SKM-1 treated with dmso at 0.1 percent for 144 hours (cell line): ENCODE measurements around the gene DNAJC28.
A peak's percentile ranks its signal among the peaks of the same experiment; 100 is the strongest.
"Not testable (repeated sequence)": the region's sequence is repeated elsewhere in the genome, so short reads cannot be mapped to it uniquely, and the experiment has no call there.

ENCODE experiments used
- DNase-seq: peaks from one replicate; lab custom pipeline; 2025; ENCODE audit not compliant: unreplicated experiment; lab: John Stamatoyannopoulos, UW

The DNAJC28 gene

GRCh38 chr21:33481314-33481943 is 10.1 kb downstream of the DNAJC28 start:
- no peak for DNase-seq

- DNase-seq = no peak
Observed at GRCh38 chr21:33480481-33481103, 10.9 kb downstream of the DNAJC28 start.

- DNase-seq = peak; percentile 97
Observed at GRCh38 chr21:33479679-33480480, 11.6 kb downstream of the DNAJC28 start, which contains the start of gene TMEM50B. Gene TMEM50B (minus strand): TSS chr21:33479974. CDS start chr21:33468885, 11,089 bp downstream.

- DNase-seq = peak; percentile 18
Observed at GRCh38 chr21:33478935-33479678, 12.4 kb downstream of the DNAJC28 start.

GRCh38 chr21:33478182-33478581 is 13.3 kb downstream of the DNAJC28 start:
- DNase-seq = no peak

- no peak for DNase-seq
Observed at GRCh38 chr21:33477066-33477465, 14.4 kb downstream of the DNAJC28 start.

GRCh38 chr21:33473344-33473743 is 18.2 kb downstream of the DNAJC28 start:
- DNase-seq = no peak

GRCh38 chr21:33470701-33471100 is 20.8 kb downstream of the DNAJC28 start:
- no peak for DNase-seq

GRCh38 chr21:33469183-33469582 is 22.3 kb downstream of the DNAJC28 start:
- not testable (repeated sequence) for DNase-seq

- no peak for DNase-seq
Observed at GRCh38 chr21:33461538-33462250, 29.8 kb downstream of the DNAJC28 start.

- no peak for DNase-seq
Observed at GRCh38 chr21:33458861-33459260, 32.7 kb downstream of the DNAJC28 start.

GRCh38 chr21:33455686-33456446 is 35.6 kb downstream of the DNAJC28 start:
- no peak for DNase-seq

GRCh38 chr21:33452362-33452761 is 39.2 kb downstream of the DNAJC28 start:
- no peak for DNase-seq

- no peak for DNase-seq
Observed at GRCh38 chr21:33451634-33452071, 39.9 kb downstream of the DNAJC28 start.

- no peak for DNase-seq
Observed at GRCh38 chr21:33449616-33450015, 41.9 kb downstream of the DNAJC28 start.

GRCh38 chr21:33446620-33447019 is 44.9 kb downstream of the DNAJC28 start:
- DNase-seq = not testable (repeated sequence)

GRCh38 chr21:33444499-33444898 is 47.0 kb downstream of the DNAJC28 start:
- DNase-seq = no peak

- DNase-seq = no peak
Observed at GRCh38 chr21:33443194-33443593, 48.3 kb downstream of the DNAJC28 start.
